ENCODE data around the gene KRTAP10-5. TPM values are rescaled to one million over a fixed set of nuclear protein-coding genes. Genes with fewer than 3 reads are reported as not detected.

The KRTAP10-5 gene
- total RNA-seq, 2 donors from 2014 or later: not detected

DNA sequence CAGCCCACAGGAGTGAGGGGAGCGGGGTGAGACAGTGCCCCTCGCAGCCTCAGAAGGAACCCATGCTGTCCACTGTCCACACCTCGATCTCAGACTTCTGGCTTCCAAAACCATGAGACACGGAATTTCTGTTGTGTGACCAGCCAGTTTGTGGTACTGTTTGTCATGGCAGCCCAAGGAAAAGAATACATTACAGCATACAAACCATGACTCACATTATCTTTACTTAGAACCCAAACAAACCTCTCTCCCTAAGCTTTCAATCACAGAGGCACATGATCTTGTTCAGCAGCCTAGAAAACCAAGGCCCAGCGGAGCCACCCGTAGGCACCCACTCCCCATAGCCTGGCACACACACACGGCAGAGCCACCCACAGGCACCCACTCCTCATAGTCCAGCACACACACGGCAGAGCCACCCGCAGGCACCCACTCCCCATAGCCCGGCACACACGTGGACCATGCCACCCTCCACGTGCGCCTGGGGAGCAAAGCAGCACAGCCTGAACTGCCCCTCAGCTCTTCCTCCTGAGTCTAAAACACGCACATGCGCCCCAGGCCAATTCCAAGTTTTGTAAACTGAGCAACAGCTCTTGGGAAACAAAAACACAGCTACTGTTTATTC lies 7.3 kb downstream of the KRTAP10-5 start:
- Histone ChIP-seq H3K9ac (ENCODE audit: low read depth in 2 of 2, low read length in 2 of 2) (no peak overlapping the region), H3K27me3 (no peaks in the 10 kb centered on the region), H3K9me3 (no peaks in the 10 kb centered on the region), H3K27ac (no peak overlapping the region), H3K36me3 (no peaks in the 10 kb centered on the region), H3K4me3 (no peak overlapping the region), H3K4me1 (no peaks in the 10 kb centered on the region)
- intact Hi-C loops (cut with DNase I): no loop called here
- no peak for DNase-seq
- TF ChIP-seq, protein P1, sequence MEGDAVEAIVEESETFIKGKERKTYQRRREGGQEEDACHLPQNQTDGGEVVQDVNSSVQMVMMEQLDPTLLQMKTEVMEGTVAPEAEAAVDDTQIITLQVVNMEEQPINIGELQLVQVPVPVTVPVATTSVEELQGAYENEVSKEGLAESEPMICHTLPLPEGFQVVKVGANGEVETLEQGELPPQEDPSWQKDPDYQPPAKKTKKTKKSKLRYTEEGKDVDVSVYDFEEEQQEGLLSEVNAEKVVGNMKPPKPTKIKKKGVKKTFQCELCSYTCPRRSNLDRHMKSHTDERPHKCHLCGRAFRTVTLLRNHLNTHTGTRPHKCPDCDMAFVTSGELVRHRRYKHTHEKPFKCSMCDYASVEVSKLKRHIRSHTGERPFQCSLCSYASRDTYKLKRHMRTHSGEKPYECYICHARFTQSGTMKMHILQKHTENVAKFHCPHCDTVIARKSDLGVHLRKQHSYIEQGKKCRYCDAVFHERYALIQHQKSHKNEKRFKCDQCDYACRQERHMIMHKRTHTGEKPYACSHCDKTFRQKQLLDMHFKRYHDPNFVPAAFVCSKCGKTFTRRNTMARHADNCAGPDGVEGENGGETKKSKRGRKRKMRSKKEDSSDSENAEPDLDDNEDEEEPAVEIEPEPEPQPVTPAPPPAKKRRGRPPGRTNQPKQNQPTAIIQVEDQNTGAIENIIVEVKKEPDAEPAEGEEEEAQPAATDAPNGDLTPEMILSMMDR (IDR thresholded peaks at IDR 0.05): no peak

DNA sequence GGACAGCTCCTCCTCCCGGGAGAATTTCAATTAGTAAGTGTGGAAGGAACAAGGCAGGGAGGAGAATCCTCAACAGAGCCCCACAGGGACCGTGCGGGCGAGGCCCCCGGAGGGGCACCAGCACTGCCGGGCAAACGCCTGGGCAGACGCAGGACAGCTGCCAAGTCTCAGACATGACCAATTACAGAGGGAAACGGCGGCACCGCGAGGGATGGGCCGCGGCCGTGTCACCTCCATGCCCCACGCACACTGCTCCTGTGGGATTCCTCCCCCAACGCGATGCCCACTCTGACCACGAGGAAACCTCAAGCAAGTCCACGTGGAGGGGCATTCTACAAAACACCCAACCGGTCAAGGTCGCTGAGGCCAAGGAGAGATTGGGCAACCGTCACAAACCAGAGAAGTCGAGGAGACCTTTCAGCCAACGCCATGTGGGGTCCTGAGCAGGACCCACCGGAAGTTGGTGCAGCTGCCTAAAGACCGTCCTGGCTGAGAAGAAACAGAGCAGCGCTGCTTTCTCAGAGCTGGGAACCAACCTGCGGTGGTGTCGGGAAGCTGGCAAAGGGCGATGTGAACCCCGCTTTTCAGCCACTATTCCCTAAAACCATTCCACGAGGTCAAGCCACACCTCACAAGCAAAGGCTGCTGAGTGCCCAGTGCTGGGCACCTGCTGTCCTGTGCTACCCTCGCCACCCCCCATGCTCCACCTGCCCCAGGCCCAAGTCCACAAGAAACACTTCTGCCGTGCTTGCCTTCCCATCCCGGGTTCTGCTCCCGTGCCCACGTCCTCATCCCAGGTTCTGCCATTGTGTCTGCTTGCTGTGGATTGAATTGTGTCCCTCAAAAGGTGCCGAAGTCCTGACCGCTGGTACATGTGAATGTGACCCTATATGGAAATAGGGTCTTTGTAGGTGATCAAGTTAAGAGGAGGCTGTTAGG lies 8.3 kb downstream of the KRTAP10-5 start:
- Histone ChIP-seq H3K27me3 (no peaks in the 10 kb centered on the region), H3K9me3 (no peaks in the 10 kb centered on the region), H3K4me3 (no peak overlapping the region), H3K4me1 (no peaks in the 10 kb centered on the region), H3K9ac (ENCODE audit: low read depth in 2 of 2, low read length in 2 of 2) (no peak overlapping the region), H3K36me3 (no peaks in the 10 kb centered on the region), H3K27ac (no peak overlapping the region)
- no peak for DNase-seq
- intact Hi-C loops (cut with DNase I): no loop called here
- TF ChIP-seq, protein P1 (IDR thresholded peaks at IDR 0.05): no peak

DNA sequence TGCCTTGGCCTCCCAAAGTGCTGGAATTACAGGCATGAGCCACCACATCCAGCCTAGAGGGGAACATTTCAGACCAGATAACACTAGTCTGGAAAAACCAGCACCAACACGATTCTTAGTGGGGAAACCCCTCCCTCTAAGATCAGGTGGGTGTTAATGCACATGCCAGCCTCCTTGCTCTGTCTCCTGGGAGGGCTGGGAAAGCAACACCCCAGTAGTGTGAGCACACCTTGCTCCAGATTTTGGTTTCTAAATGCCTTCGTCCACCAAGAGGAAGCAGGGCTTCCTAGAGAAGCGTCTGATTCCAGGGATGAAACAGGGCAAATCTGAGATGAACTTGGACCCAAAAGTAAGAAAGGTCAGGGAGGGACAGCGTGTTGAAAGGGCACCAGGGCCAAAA lies 9.1 kb downstream of the KRTAP10-5 start:
- H3K27ac ChIP-seq: no peak overlapping the region
- TF ChIP-seq, protein P1 (IDR thresholded peaks at IDR 0.05): no peak
- DNase-seq: no peak
- intact Hi-C loops (cut with DNase I): no loop called here
- H3K27me3 ChIP-seq: no peaks in the 10 kb centered on the region
- H3K4me1 ChIP-seq: no peaks in the 10 kb centered on the region
- H3K4me3 ChIP-seq: no peak overlapping the region
- H3K9ac ChIP-seq (ENCODE audit: low read depth in 2 of 2, low read length in 2 of 2): no peak overlapping the region
- H3K9me3 ChIP-seq: no peaks in the 10 kb centered on the region
- no peaks in the 10 kb centered on the region for H3K36me3 ChIP-seq

DNA sequence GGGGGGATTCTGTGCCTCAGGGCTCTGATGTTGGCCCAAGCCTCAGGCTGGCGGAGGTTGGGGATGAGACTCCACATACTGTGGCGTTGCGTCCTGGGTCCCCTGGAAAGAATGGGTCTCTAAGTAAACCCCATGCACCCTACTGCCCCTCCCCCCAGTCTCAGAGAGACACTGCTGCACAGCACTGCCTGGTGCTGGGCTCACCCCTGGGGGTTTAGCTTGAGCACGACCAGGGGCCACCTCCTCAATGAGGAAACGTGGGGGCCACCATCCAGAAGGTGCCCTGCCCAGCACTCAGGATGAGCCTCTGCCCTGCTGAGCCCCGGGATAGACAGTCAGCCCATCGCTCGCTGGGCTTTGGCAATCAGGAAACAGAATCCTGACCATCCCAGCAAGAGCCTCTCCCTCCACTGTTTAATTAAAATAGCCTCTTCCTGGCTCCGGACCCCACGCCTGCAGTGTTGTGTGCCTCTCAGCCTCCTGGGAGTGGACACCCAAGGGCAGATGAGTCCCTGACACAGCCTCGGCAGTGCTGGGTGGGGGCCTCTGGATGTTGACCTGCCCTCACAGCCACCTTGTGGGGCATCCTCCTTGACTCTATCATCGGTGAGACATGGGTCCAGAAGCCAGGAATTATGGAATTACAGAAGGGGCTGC lies 10.4 kb downstream of the KRTAP10-5 start:
- H3K4me1 ChIP-seq: no peaks in the 10 kb centered on the region
- H3K4me3 ChIP-seq: no peak overlapping the region
- no peaks in the 10 kb centered on the region for H3K27me3 ChIP-seq
- intact Hi-C loops (cut with DNase I): no loop called here
- TF ChIP-seq, protein P1 (IDR thresholded peaks at IDR 0.05): no peak
- H3K9me3 ChIP-seq: no peaks in the 10 kb centered on the region
- no peak for DNase-seq
- no peaks in the 10 kb centered on the region for H3K36me3 ChIP-seq
- H3K9ac ChIP-seq (ENCODE audit: low read depth in 2 of 2, low read length in 2 of 2): no peak overlapping the region
- no peak overlapping the region for H3K27ac ChIP-seq

DNA sequence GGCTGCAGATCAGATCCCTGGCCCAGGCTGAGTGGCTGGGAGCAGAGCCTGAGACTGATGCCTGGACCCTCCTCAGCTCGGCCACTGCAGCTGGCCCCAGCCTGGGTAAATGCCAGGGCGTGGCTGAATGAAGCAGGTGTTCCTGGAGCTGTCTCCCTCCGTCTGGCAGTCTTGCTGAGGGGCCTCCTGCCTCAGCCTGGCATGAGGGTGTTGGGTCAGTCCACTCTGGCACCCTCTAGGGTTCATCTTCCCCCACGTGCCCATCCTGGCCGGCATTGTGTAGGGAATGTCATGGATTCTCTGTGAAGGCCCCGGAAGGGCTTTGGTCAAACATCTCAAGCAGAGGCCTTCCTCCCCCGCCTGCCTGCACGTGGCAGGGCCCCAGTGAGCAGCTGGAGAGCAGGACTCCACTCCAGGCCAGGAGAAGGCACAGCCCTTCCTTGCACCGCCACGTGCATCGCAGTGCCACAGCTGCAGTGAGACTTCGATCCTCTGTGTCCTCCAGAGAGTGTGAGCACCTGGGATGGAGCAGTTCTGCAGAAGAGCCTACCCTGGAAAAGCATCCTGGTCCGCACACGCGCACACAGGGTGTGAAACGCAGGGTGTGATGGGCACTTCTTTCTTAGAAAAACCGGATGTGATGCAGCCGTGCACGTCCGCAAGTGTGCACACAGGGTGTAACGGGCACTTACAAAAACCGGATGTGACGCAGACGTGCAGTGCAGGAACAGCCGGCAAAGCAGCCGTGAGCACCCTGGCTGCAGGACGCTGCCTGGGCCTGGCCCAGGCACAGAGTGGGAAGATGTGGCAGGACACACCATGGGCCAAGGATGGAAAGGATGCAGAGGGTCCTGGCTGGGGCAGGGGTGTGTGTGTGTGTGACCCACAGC lies 11.5 kb downstream of the KRTAP10-5 start:
- Histone ChIP-seq H3K4me1 (no peaks in the 10 kb centered on the region), H3K9me3 (no peaks in the 10 kb centered on the region), H3K9ac (ENCODE audit: low read depth in 2 of 2, low read length in 2 of 2) (no peak overlapping the region), H3K4me3 (no peak overlapping the region), H3K36me3 (no peaks in the 10 kb centered on the region), H3K27ac (no peak overlapping the region), H3K27me3 (no peaks in the 10 kb centered on the region)
- intact Hi-C loops (cut with DNase I): no loop called here
- no peak for DNase-seq
- TF ChIP-seq, protein P1 (IDR thresholded peaks at IDR 0.05): no peak

Measured in colonic mucosa (tissue), 4 donors.